A673 (cell line): Measurements from ENCODE around the gene TPM3.

Source experiments
- EZH2 ChIP-seq: fragments of 200-600 bp; sonication (generic); IDR thresholded peaks from 2 replicates; pipeline ENCODE4 v1.6.1; 2017; ENCODE audit warnings: borderline replicate concordance, low read depth, mild to moderate bottlenecking, mixed read lengths, antibody characterized with exemption, low read length; ENCODE audit not compliant: poor library complexity, severe bottlenecking
- TF ChIP-seq, protein P1 (sequence below): fragments of 300-800, 200-600 bp; sonication (generic); conservative IDR thresholded peaks from 2 replicates; pipeline ENCODE4 v1.5.1; 2017; ENCODE audit warnings: low read depth, mild to moderate bottlenecking, antibody characterized with exemption, low read length, moderate library complexity, mixed read lengths

DNA sequence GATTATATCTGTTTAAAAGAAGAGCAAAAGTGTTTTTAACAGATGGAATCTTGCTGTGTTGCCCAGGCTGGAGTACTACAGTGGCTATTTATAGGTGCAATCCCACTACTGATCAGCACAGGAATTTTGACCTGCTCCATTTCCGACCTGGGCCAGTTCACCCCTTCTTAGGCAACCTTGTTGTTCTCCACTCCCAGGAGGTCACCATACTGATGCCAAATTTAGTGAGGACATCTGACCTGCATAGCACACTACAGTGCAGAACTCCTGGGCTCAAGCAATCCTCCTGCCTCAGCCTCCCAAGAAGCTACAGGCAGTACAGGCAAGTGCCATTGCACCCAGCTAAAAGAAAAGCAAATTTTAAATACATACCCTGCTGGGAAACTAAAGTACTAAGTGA, 25.7 kb downstream of the TPM3 start:
- TF ChIP-seq, protein P1, sequence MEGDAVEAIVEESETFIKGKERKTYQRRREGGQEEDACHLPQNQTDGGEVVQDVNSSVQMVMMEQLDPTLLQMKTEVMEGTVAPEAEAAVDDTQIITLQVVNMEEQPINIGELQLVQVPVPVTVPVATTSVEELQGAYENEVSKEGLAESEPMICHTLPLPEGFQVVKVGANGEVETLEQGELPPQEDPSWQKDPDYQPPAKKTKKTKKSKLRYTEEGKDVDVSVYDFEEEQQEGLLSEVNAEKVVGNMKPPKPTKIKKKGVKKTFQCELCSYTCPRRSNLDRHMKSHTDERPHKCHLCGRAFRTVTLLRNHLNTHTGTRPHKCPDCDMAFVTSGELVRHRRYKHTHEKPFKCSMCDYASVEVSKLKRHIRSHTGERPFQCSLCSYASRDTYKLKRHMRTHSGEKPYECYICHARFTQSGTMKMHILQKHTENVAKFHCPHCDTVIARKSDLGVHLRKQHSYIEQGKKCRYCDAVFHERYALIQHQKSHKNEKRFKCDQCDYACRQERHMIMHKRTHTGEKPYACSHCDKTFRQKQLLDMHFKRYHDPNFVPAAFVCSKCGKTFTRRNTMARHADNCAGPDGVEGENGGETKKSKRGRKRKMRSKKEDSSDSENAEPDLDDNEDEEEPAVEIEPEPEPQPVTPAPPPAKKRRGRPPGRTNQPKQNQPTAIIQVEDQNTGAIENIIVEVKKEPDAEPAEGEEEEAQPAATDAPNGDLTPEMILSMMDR = no peak
- TF ChIP-seq EZH2 = no peak
